GM12872 (cell line): ENCODE results near the gene SLC5A10.

Experiments
- TF ChIP-seq, protein P1 (sequence below): IDR thresholded peaks from 3 replicates; pipeline ENCODE4 v1.5.1; 2011; ENCODE audit warnings: low read depth, mild to moderate bottlenecking, low read length, moderate library complexity; ENCODE audit not compliant: insufficient read depth

SLC5A10 gene

GRCh38 chr17:18981642-18982424, 29.9 kb downstream of the SLC5A10 start:
- TF ChIP-seq, protein P1, sequence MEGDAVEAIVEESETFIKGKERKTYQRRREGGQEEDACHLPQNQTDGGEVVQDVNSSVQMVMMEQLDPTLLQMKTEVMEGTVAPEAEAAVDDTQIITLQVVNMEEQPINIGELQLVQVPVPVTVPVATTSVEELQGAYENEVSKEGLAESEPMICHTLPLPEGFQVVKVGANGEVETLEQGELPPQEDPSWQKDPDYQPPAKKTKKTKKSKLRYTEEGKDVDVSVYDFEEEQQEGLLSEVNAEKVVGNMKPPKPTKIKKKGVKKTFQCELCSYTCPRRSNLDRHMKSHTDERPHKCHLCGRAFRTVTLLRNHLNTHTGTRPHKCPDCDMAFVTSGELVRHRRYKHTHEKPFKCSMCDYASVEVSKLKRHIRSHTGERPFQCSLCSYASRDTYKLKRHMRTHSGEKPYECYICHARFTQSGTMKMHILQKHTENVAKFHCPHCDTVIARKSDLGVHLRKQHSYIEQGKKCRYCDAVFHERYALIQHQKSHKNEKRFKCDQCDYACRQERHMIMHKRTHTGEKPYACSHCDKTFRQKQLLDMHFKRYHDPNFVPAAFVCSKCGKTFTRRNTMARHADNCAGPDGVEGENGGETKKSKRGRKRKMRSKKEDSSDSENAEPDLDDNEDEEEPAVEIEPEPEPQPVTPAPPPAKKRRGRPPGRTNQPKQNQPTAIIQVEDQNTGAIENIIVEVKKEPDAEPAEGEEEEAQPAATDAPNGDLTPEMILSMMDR = no peak

DNA sequence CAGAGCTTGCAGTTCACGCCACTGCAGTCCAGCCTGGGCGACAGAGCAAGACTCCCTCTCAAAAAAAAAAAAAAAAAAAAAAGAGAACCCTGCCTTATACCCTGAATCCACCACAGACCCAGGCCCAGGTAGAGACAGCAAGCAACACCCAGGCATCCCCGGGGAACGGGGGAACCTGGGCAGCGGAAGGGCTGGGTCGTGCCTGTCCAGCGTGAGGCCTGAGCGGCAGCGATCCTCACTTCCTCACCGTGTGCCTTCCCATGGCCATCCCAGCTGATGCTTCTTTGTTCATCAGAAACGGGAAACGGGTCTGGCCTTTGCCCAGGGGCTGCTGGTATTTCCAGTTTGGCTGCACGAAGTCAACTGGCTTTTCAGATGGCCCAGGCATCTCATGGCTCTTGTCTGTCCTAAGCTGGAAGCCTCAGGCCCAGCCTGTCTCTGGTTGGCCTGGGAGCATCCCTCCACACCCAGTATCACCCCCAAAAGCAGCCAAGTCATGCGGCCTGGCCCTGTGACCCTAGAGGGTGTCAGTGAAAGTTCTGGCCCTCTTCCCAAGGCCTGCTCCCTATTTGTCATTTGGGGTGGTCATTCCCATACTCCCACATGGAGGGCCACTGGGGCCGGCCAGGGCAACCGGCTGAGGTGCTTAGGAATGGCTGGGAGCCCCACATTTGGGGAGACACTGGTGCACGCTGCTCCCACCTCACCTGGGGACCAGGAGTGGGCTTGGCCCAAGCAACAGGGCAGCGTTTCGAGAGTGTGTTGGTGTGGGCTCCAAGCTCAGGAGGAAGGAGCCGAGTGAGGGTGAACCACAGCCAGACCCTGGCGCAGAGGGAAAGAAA, 32.5 kb downstream of the SLC5A10 start:
- TF ChIP-seq, protein P1 = no peak

DNA sequence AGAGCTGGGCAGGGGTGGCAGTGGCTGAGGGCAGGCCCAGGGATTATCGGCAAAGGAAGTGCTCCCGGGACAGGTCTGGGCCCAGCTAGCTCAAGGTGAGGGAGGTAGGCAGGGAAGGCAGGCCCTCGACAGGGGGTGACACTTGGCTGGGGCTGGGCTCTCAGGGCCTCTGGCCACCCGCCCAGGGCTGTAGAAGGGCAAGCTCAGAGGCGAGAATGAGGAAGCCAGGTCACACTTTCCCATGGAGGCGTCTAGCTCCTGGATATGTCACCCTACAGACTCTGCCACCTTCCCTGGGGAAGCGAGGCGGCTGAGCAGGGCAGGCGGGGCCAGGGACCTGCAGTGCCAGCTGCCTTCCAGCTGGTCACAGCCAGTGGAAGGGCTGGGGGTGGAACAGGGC, 33.5 kb downstream of the SLC5A10 start:
- TF ChIP-seq, protein P1 = no peak

- TF ChIP-seq, protein P1 = no peak
Observed at GRCh38 chr17:18986541-18987229, 34.7 kb downstream of the SLC5A10 start.

- TF ChIP-seq, protein P1 = no peak
Observed at GRCh38 chr17:18987230-18987610, 35.3 kb downstream of the SLC5A10 start.

- TF ChIP-seq, protein P1 = no peak
Observed at GRCh38 chr17:18987862-18988545, 36.0 kb downstream of the SLC5A10 start.
